Vagina (tissue), 2 donors: ENCODE data around the gene DYNLRB2.

Experiments
- POLR2A ChIP-seq, 2 donors: fragments of 450-650 bp; IDR thresholded peaks; one replicate each; pipeline ENCODE4 v1.6.1; 2017; ENCODE audit warnings: antibody characterized with exemption in 2 of 2, mild to moderate bottlenecking in 2 of 2, moderate library complexity in 2 of 2
- POLR2AphosphoS5 ChIP-seq, 2 donors: sonication (generic); formaldehyde crosslinking; IDR thresholded peaks; one replicate each; pipeline ENCODE4 v1.9.0; 2017; ENCODE audit warnings: antibody characterized with exemption in 2 of 2, mild to moderate bottlenecking in 2 of 2, low read depth in 1 of 2; ENCODE audit not compliant: insufficient read depth in 1 of 2
- TF ChIP-seq, protein P1 (sequence below), 3 experiments: fragments of 450-650 bp in 2 of 3; fragments of 200-600 bp in 1 of 3; sonication (generic) in 1 of 3; IDR thresholded peaks; one replicate each; pipeline ENCODE4 v1.5.1; 2017 to 2019; ENCODE audit warnings: antibody characterized with exemption in 3 of 3, mild to moderate bottlenecking in 2 of 3, moderate library complexity in 2 of 3

DNA sequence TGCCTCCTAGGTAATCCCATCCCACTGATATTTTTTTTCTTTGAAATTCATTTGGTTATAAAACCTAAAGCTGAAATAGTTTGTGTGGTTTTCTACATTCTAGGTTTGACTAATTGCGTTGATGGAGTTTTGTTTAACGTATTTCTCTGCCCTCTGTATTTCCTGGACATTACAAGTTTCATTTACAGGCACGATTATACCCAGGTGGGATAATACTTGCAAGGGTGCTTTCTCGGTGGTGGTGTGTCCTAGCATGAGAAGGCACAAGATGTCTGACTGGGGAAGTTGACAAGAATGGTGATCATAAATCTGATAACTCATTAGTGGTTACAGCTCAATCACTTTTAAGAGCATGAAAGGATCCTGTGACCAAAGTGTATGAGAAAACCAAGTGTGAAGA is 45.0 kb downstream of the DYNLRB2 start:
- TF ChIP-seq, protein P1, sequence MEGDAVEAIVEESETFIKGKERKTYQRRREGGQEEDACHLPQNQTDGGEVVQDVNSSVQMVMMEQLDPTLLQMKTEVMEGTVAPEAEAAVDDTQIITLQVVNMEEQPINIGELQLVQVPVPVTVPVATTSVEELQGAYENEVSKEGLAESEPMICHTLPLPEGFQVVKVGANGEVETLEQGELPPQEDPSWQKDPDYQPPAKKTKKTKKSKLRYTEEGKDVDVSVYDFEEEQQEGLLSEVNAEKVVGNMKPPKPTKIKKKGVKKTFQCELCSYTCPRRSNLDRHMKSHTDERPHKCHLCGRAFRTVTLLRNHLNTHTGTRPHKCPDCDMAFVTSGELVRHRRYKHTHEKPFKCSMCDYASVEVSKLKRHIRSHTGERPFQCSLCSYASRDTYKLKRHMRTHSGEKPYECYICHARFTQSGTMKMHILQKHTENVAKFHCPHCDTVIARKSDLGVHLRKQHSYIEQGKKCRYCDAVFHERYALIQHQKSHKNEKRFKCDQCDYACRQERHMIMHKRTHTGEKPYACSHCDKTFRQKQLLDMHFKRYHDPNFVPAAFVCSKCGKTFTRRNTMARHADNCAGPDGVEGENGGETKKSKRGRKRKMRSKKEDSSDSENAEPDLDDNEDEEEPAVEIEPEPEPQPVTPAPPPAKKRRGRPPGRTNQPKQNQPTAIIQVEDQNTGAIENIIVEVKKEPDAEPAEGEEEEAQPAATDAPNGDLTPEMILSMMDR (IDR thresholded peaks at IDR 0.05), result no peak
- TF ChIP-seq POLR2A (IDR thresholded peaks at IDR 0.05) (no peak), POLR2AphosphoS5 (IDR thresholded peaks at IDR 0.05; ENCODE audit: insufficient read depth in 1 of 2, low read depth in 1 of 2) (no peak)
